Calu3 (cell line): ENCODE data around the gene IPO11. TPM values are rescaled to one million over a fixed set of nuclear protein-coding genes. Genes with fewer than 3 reads are reported as not detected.

ENCODE experiments used
- BruUV-seq: library from RNA; stranded (reverse); fragments of 400-500 nt; replicated peaks from 2 replicates; lab custom pipeline; 2021; lab: Mats Ljungman, UMichigan
- CTCF ChIA-PET: fragments of 300-600 bp; sonication (Branson Sonifier 250); formaldehyde crosslinking; loops from one replicate; lab custom pipeline; 2022; ENCODE audit warnings: antibody characterized with exemption; lab: Charles Lee
- DNase-seq: peaks from one replicate; pipeline ENCODE4 v3.0.0; 2022
- H3K27ac Mint-ChIP-seq: one replicate; pipeline ENCODE4 v1.8.0; 2022; ENCODE audit warnings: mixed read lengths; ENCODE audit not compliant: unreplicated experiment
- H3K27me3 Mint-ChIP-seq: one replicate; pipeline ENCODE4 v1.8.0; 2022; ENCODE audit warnings: mixed read lengths; ENCODE audit not compliant: unreplicated experiment
- H3K36me3 Mint-ChIP-seq: one replicate; pipeline ENCODE4 v1.8.0; 2022; ENCODE audit warnings: mild to moderate bottlenecking, moderate library complexity, mixed read lengths; ENCODE audit not compliant: insufficient read depth, unreplicated experiment
- H3K4me1 Mint-ChIP-seq: one replicate; pipeline ENCODE4 v1.8.0; 2022; ENCODE audit warnings: mild to moderate bottlenecking, low read depth, mixed read lengths; ENCODE audit not compliant: unreplicated experiment
- H3K4me3 Mint-ChIP-seq: one replicate; pipeline ENCODE4 v1.8.0; 2022; ENCODE audit warnings: mild to moderate bottlenecking, low read depth, moderate library complexity, mixed read lengths; ENCODE audit not compliant: unreplicated experiment
- H3K9me3 Mint-ChIP-seq: one replicate; pipeline ENCODE4 v1.8.0; 2022; ENCODE audit warnings: low read depth, mixed read lengths; ENCODE audit not compliant: unreplicated experiment
- CTCF ChIP-seq: fragments of 200-600 bp; IDR thresholded peaks from one replicate; pipeline ENCODE4 v1.8.0; 2022; ENCODE audit warnings: antibody characterized with exemption; ENCODE audit not compliant: unreplicated experiment
- intact Hi-C: fragments of 100-400 bp; cut with micrococcal nuclease; formaldehyde crosslinking; loops from one replicate; pipeline ENCODE4 v1.10.0; 2022; ENCODE audit not compliant: unreplicated experiment
- total RNA-seq: library from RNA; stranded (reverse); gene quantifications from 2 replicates; pipeline ENCODE4 v1.2.3, GENCODE V29; 2022

The IPO11 gene
- total RNA-seq, 1 experiment from 2014 or later, result 47.3 TPM

GRCh38 chr5:62581836-62582597 is 169.5 kb downstream of the IPO11 start:
- Mint-ChIP-seq H3K9me3 (no peaks in the 10 kb centered on the region), H3K36me3 (no peaks in the 10 kb centered on the region), H3K27me3 (no peaks in the 10 kb centered on the region), H3K4me1 (peaks cover 16% of the 10 kb centered on the region), H3K4me3 (no peak overlapping the region), H3K27ac (no peak overlapping the region)
- TF ChIP-seq CTCF, result no peak
- intact Hi-C loops, result no loop called here
- no TSS peak for BruUV-seq
- DNase-seq, result no peak
- CTCF ChIA-PET, result no interaction called here

GRCh38 chr5:62584391-62584790 is 171.8 kb downstream of the IPO11 start:
- Mint-ChIP-seq H3K27ac (no peak overlapping the region), H3K4me3 (no peak overlapping the region), H3K27me3 (no peaks in the 10 kb centered on the region), H3K4me1 (peaks cover 16% of the 10 kb centered on the region), H3K36me3 (peaks cover 3% of the 10 kb centered on the region), H3K9me3 (no peaks in the 10 kb centered on the region)
- intact Hi-C loops, result no loop called here
- CTCF ChIA-PET, result no interaction called here
- TF ChIP-seq CTCF, result no peak
- no TSS peak for BruUV-seq
- no peak for DNase-seq

GRCh38 chr5:62585306-62585705 is 172.7 kb downstream of the IPO11 start:
- no TSS peak for BruUV-seq
- intact Hi-C loops, result no loop called here
- TF ChIP-seq CTCF, result no peak
- H3K9me3 Mint-ChIP-seq, result no peaks in the 10 kb centered on the region
- peaks cover 16% of the 10 kb centered on the region for H3K4me1 Mint-ChIP-seq
- no peak overlapping the region for H3K4me3 Mint-ChIP-seq
- no peak overlapping the region for H3K27ac Mint-ChIP-seq
- CTCF ChIA-PET, result no interaction called here
- no peak for DNase-seq
- no peaks in the 10 kb centered on the region for H3K27me3 Mint-ChIP-seq
- H3K36me3 Mint-ChIP-seq, result peaks cover 3% of the 10 kb centered on the region

GRCh38 chr5:62585751-62586150 is 173.2 kb downstream of the IPO11 start:
- H3K9me3 Mint-ChIP-seq, result no peaks in the 10 kb centered on the region
- CTCF ChIA-PET, result no interaction called here
- no TSS peak for BruUV-seq
- no peak for TF ChIP-seq CTCF
- H3K27ac Mint-ChIP-seq, result no peak overlapping the region
- H3K36me3 Mint-ChIP-seq, result peaks cover 3% of the 10 kb centered on the region
- peaks cover 16% of the 10 kb centered on the region for H3K4me1 Mint-ChIP-seq
- no peak overlapping the region for H3K4me3 Mint-ChIP-seq
- no peak for DNase-seq
- no peaks in the 10 kb centered on the region for H3K27me3 Mint-ChIP-seq
- intact Hi-C loops, result no loop called here
